Renal cortical epithelial cell (primary cell): ENCODE data around the gene NOP16. TPM values are rescaled to one million over a fixed set of nuclear protein-coding genes. Genes with fewer than 3 reads are reported as not detected.
"Not testable (repeated sequence)": the region's sequence is repeated elsewhere in the genome, so short reads cannot be mapped to it uniquely, and the experiment has no call there.

Experiments
- DNase-seq: peaks from one replicate; pipeline ENCODE4 v3.0.0-alpha.2; 2011; ENCODE audit warnings: low read depth
- total RNA-seq: library from RNA; depleted of rRNA; stranded (reverse); fragments of >200 nt; gene quantifications from 2 replicates; pipeline ENCODE4 v1.2.3, GENCODE V29; 2014

NOP16 gene
- total RNA-seq, 1 donor from 2014 or later = 10.5 TPM

- no peak for DNase-seq
Measured at GRCh38 chr5:176409765-176410164, 21.4 kb upstream of the NOP16 start.

DNA sequence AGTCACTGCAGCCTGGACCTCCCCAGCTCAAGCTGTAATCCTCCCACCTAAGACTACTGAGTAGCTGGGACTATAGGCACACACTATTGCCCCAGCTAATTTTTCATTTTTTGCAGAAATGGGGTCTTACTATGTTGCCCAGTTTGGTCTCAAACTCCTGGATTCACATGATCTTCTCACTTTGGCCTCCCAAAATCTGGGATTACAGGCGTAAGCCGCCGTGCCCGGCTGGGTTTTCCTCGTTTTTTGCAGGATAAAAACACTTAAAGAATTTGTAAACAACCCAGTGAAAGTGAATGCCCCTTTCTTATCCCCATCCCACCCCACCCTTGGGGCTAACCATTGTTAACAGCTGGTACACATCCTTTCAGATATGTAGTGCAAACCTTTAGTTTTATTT lies 20.2 kb upstream of the NOP16 start:
- no peak for DNase-seq

- not testable (repeated sequence) for DNase-seq
Measured at GRCh38 chr5:176408252-176408573, 19.8 kb upstream of the NOP16 start.

- no peak for DNase-seq
Measured at GRCh38 chr5:176407456-176408251, 19.3 kb upstream of the NOP16 start.

DNA sequence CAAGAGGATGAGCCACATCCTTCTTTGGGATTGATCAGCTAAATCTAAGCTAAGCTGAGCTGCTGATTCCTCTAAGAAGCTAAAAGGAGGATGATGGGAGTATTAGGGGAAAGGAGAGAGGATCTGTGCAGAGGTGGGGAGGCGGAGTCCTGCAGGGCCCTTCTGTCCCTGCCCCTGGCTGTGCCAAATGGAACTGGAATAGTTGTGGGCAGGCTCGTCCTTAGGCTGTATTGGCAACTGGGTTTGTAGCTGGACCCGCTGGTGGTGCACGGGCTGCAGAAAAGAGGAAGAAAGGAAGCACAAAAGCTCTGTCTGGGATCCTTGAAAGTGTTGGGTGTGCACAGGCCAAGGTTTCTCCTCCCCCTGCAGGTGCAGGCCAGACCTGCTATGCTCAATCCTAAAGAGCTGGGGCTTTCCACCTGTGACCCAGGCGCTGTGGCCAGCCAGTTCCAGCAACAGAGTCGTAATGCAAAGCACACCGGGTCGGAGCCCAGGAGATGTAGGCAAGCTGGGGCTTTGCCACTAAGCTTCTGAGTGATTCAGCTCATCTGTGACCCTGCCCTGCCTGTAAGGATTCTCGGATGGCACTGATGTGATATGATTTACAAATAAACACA lies 18.1 kb upstream of the NOP16 start:
- DNase-seq = no peak

GRCh38 chr5:176405656-176406435 lies 17.4 kb upstream of the NOP16 start:
- no peak for DNase-seq

- no peak for DNase-seq
Measured at GRCh38 chr5:176401281-176402205, 13.1 kb upstream of the NOP16 start.

DNA sequence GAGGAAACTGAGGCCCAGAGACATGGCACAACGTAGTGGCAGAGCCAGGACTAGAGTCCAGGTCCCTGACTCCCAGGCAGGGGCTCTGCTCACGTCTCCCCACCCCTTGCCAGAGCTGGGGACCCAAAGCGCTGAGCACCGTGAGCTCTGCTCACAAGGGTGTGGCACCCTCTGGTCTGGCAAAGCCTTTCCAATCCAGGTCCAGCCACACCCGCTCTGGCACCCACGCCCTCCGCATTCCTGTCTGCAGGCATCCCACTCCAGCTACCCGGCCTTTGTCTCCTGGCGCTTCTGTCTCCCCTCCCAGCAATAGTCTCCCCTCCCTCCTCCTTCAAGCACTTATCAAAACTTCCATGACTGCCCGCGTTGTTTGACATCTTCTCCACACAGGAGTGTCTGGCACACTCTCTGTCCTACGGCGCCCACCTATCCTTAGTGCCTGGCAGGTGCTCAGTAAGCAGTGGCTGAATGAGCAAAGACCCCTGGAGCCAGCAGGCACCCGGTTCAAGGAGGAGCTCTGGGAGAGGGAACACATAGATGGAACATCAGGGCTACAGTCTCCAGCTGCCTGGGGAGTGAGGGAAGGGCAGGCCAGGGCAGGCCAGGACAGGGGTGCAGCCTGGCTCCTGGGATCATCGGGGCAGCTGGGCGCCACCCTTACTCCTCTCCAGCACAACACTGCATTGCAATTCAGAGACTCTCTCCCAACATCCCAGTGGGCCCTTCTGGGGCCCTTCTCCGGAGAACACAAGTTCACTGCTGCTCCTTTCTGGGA lies 12.2 kb upstream of the NOP16 start:
- DNase-seq = no peak

GRCh38 chr5:176397736-176398420 lies 9.5 kb upstream of the NOP16 start:
- no peak for DNase-seq

GRCh38 chr5:176396330-176396729 lies 7.9 kb upstream of the NOP16 start:
- no peak for DNase-seq

- no peak for DNase-seq
Measured at GRCh38 chr5:176394881-176395675, 6.7 kb upstream of the NOP16 start.

DNA sequence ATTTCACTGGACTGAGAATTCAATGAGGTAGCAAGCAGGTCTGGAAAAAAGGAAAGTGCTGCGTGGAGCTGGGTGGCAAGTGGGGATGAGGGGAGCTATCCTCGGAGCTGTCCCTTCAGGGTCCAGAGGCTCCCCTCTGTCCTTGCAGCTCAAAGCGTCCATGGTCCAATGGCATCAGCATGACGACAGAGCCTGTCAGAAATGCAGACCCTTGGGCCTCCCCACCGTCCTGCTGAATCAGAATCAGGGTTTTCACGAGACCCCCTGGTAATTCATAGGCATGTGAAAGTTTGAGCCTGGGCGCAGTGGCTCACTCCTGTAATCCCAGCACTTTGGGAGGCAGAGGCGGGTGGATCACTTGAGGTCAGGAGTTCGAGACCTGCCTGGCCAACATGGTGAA lies 5.7 kb upstream of the NOP16 start:
- no peak for DNase-seq

DNA sequence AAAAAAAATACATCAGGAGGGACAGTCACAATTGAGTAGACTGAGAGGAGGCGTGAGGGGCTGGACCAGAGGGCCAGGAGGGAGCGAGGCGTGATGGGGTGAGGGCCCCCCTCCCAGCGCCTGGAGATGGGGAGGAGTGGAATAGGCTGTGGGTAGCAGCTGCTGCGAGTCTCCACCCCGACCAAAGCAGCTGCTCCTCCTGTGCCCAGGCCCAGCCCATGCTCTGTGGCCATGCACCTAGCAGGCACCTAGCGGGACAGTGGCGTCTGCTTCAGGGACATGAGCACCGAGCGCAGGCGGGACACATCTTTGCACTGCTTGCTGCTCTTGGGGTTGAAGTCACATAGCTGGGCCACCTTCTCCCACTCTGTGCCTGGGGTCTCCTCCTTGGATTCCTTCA lies 4.1 kb upstream of the NOP16 start:
- DNase-seq = no peak

DNA sequence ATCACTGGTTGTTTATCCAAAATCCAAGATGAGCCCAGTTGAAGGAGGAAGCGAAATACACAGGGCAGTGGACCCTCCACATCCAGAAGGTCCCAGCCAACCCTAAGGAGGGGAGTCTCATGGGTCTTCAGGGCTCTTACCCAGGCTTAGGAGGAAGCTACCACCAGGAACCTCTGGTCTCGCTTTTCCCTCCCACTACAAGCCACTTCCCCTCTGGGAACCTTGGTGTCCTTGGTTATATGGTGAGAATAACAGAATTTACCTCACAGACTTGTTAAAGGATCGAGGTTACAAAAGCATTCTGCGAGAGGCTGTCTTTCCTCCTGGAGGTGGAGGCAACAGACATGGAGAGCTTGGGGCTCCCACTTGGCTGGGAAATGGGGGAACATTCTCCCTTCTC lies 3.6 kb upstream of the NOP16 start:
- no peak for DNase-seq

DNA sequence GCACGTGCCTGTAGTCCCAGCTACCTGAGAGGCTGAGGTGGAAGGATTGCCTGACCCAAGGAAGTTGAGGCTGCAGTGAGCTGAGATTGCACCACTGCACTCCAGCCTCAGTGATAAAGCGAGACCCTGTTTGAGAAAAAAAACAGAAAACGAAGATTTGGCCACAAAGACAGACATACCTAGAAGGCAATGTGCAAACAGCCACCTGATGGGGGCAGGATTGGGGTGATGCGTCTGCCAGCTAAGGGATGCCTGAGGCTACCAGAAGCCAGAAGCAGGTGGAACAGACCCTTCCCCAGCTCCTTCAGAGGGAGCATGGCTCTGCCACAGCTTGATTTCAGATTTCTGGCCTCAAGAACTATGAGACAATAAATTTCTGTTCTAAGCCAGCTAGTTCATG lies 3.1 kb upstream of the NOP16 start:
- no peak for DNase-seq

- no peak for DNase-seq
Measured at GRCh38 chr5:176389135-176390123, 1.0 kb upstream of the NOP16 start.

- DNase-seq = peak; percentile 19
Measured at GRCh38 chr5:176388003-176388443, 375 bp downstream of the NOP16 start.

DNA sequence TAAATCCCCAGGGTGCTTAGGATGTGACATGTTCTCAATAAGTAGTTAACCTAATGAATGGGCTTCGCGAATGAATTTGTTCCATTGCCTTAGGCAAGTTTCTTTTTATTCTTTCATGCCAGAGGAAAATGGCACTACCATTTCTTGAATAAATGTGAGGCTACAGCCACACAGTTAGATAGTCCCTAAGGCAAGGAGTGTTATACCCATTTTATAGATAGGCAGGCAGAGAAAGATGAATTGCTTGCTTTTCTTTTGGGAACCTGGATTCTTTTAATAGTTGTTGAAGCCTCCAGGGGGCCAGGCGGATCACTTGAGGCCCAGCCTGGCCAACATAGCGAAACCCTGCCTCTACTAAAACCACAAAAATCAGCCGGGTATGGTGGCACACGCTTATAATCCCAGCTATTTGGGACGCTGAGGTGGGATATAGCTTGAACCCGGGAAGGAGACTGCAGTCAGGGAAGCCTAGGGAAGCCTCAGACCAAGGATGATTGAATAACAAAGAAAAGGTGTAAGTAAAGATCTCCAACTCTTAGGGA lies 943 bp downstream of the NOP16 start:
- DNase-seq = no peak
